Activated CD4-positive, alpha-beta T cell treated with anti-CD3 and anti-CD28 coated beads, Interleukin-10, Interleukin-2, amounts not matched to agents 100 ng/mL and 50 ng/mL, durations not matched to agents 16 hours and 8 hours (primary cell): ENCODE measurements around the gene SSR2.
"Not testable (repeated sequence)": the region's sequence is repeated elsewhere in the genome, so short reads cannot be mapped to it uniquely, and the experiment has no call there.

Experiments
- DNase-seq: peaks from one replicate; pipeline ENCODE4 v3.0.0-alpha.2; 2020

Gene SSR2

GRCh38 chr1:155990005-155990739, 30.6 kb downstream of the SSR2 start:
- no peak for DNase-seq

DNA sequence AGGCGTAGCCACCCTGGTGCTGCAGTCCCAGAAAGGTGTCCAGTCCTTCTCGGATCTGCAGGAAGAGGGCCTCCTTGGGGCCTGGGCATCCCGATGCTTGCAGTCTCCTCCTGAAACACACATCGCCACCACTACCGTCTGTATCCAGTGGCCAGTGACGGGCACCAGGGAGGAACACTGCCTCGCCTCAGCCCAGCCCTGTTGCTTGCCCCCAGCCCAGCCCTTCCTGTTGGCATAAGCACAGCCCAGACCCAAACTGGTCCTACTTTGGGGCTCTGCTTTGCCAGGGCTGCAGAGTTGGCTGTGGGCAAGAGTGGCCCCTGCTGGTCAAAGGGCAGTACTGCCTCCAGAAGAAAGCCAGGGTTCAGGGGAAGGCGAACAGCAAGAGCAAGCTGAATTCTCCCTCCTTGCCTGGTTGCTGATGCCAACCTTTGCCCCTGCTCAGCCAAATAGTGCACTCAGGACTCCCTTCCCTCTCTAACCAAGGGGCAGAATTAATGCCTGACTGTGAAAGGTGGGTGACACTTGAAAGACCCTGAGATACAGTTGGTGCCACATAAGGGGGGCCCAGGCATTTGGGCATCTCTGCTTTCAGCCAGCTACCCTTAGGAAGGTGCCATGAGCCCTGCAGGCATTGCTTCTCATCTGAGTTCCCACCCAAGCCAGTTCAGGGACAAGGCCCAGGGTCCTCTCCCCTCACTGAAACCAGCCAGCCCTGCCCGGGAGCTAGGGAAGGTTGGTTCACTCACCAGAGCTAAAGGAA, 31.3 kb downstream of the SSR2 start:
- peak; percentile 87 for DNase-seq

- DNase-seq, result not testable (repeated sequence)
These were observed 35.7 kb downstream of the SSR2 start for GRCh38 chr1:155984903-155985645.

GRCh38 chr1:155984341-155984740, 36.4 kb downstream of the SSR2 start:
- DNase-seq, result no peak

DNA sequence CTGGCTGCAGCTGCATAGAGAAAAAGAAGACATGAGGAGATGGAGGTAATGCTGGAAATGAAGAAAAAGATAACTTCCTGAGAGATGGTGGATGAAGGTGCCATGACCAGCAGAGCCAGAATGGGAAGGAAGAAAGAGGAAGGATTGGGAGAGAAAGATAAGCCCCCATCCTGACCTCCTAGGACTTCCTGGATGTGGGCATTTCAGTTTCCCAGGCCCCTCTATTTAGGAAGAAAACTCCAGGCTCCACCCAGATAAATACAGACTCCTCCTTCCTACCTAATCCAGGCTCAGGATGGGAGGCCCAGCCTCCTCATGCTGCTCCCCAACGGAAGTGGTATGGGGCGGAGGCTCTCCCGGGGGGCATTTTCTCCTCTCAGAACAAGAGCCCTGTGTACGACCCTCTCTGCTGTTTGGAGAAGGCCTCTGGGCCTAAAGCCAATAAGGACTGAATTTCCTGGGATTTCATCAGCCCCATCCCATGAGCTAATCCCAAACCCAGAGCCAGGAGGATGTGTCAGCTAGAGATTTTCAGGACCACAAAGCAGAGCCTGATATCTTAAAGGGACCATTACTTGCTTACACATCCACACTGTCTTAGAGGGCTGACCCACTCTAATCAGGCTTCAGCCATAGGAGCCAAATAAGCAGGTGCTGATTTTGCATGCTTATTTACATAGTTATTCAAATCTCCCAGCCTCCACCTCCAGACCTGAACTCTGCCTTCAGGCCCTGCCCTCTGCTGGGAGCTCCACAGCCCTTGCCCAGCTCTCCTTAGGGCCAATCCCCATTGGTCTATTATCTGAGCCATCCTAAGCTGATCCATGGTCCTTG, 37.3 kb downstream of the SSR2 start:
- no peak for DNase-seq

GRCh38 chr1:155982106-155982505, 38.6 kb downstream of the SSR2 start:
- no peak for DNase-seq

GRCh38 chr1:155981266-155982088, 39.3 kb downstream of the SSR2 start:
- no peak for DNase-seq

- DNase-seq, result no peak
These were observed 41.0 kb downstream of the SSR2 start for GRCh38 chr1:155979597-155980343.

DNA sequence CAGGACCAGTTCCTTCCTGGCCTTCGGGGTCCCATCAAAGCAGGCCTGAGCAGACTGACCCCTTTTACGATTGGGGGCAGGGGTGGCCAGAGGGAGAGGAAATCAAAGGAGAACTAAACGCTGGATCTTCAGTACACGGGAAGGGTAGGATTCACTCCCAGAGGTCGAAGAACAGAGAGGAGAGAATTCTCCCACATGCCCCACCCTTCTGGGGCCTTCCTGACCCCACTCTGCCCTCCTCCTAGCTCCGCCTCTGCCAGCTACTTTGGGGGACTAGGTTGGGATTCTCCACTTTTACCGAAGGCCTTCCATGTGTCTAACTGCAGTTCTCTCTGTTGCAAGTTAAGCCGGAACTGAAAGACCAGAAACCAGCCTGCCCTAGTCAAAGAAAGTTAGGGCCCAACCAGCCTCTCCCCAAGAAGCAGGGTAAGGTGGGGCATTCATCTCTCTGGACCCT, 41.8 kb downstream of the SSR2 start:
- peak; percentile 41 for DNase-seq

GRCh38 chr1:155978325-155978972, 42.3 kb downstream of the SSR2 start, which contains the start of gene ARHGEF2:
Gene ARHGEF2, minus strand, starts transcription at chr1:155978547. Its CDS starts 120 bp downstream, at chr1:155978427.
- DNase-seq, result peak; percentile 91

- peak; percentile 54 for DNase-seq
These were observed 42.9 kb downstream of the SSR2 start for GRCh38 chr1:155977690-155978324.

DNA sequence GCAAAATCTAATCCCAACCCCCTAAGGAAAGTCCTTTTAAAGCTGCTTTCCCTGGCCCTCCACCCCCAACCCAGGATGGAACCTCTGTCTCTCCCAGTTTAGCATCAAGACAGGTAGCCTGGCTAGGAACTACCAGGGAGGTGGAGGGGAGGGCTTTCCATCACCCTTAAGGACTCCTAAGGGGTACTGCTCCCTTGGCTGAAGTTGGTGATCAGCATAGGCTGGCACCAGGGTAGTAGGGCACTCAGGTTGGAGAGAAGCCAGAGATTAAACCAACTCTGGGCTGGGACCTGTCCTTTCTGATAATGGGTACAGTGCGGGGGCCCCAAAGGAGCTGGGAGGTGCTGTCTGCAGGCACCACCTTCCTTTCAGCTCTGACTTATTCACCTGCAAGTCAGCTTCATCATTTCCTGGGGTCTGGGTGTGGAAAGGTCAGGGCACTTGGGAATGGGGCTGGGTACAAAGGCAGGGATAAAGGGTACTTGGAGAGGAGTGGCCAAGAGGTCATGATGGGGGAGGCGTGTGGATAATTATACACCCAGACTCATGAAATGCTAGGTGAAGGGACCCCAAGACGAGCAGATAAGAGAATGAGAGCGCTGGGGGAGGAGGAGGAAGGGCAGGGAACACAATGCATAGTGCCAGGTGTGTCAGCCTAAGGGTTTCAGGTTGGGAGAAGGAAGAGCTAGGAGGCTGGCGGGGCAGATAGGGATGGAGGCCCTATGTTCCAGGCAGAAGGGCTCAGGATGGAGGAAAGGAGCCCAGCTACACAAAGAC, 43.6 kb downstream of the SSR2 start:
- DNase-seq, result peak; percentile 24

DNA sequence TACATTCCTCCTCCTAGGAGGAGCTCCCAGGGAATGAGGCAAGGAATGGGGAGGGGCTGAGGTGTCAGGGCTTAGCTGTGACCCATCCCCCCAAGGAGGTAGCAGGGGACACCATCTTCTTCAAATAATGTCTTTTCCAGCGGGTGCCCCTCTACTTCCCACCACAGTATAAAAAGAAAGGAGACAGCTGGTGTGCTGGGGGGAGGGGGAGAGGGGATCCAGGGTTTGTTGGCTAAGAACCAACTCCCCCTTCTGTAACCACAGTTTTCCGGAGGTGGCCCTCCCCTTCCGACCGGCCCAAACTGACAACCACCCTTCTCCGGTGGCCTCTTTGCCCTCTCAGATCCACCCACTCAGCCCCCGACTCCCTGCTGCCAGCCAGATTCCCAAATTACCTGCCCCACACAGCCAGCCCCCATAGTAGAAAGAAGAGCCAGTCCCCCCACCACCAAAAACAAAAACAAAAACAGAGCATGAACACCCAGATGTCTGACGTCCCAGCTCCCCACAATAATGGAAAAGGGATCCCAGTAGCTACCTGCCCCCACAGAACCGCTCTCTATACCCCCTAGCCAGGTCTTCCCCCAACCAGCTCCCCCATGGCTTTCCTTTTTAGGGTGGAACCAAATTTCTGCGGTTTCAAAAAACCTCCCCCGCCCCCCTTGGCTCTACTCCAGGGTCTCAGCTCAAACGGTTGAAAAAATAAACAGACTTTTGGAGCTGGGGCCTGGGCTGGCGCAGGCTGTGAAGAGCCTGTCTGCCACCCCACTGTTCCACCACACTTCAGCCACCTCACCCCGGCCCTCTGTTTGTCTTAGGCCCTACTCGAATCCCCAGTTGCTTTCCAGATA, 44.5 kb downstream of the SSR2 start:
- peak; percentile 63 for DNase-seq

- DNase-seq, result no peak
These were observed 45.2 kb downstream of the SSR2 start for GRCh38 chr1:155975375-155976061.

- DNase-seq, result no peak
These were observed 46.3 kb downstream of the SSR2 start for GRCh38 chr1:155974208-155975115.

DNA sequence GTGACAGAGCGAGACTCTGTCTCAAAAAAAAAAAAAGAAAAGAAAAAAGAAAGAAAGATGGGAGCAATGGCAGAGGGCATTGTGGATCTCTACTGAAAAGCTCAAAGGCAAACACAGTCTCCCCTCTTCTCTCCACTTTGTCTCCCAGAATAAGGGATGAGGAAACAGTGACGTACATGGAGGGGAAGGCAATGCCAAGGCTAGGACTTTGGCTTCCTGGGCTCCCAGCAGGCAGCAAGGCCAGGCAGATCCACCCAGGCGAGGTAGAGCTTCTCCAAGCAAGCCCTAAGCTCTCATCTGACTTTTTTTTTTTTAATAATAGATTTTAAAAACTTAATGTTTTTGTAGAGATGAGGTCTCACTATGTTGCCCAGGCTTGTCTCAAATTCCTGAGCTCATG, 47.0 kb downstream of the SSR2 start:
- DNase-seq, result no peak
